ENCODE results near the gene FBXO28. TPM values are rescaled to one million over a fixed set of nuclear protein-coding genes. Genes with fewer than 3 reads are reported as not detected.

The FBXO28 gene
- total and polyA plus RNA-seq, 2 donors (not counting 1 experiment from before 2014, with no cell fraction given): 25.3 to 34.3 TPM

DNA sequence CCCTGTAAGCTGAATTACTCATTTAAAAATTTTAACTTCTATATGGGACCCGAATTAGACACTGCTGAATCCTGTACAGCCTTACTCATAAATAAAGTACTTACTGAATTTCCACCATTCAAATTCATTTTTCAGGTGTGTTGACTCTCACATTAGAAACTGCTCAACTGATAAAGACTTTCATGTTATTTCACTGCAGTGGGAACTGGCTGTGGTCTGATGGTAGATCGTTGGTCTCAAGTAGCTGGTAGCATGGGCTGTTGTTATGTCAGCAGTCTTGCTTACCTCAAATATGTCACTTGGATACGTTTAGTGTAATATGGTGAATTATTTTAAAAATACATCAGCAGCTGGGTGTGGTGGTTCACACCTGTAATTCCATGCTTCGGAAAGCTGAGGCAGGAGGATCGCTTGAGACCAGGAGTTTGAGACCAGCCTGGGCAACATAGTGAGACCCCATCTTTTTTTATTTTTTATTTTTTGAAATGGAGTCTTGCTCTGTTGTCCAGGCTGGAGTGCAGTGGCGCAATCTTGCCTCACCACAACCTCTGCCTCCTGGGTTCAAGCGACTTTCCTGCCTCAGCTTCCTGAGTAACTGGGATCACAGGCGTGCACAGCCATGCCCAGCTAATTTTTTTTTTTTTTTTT lies 79.5 kb downstream of the FBXO28 start:
- H3K4me2 ChIP-seq (ENCODE audit: extremely low read depth, insufficient read depth, low read length): no peak overlapping the region
- DNase-seq (ENCODE audit: low read depth in 2 of 2): no peak
- H4K20me1 ChIP-seq (ENCODE audit: control insufficient read depth, extremely low read depth, insufficient read depth, low read length): no peaks in the 10 kb centered on the region
- no peaks in the 10 kb centered on the region for H3K9me3 ChIP-seq (ENCODE audit: control insufficient read depth, insufficient read depth, low read depth, low read length)
- H3K27ac ChIP-seq (ENCODE audit: insufficient read depth, low read length): no peak overlapping the region
- TF ChIP-seq EZH2 (IDR thresholded peaks at IDR 0.05; ENCODE audit: low read length, missing control alignments): no peak
- TF ChIP-seq, protein P1, sequence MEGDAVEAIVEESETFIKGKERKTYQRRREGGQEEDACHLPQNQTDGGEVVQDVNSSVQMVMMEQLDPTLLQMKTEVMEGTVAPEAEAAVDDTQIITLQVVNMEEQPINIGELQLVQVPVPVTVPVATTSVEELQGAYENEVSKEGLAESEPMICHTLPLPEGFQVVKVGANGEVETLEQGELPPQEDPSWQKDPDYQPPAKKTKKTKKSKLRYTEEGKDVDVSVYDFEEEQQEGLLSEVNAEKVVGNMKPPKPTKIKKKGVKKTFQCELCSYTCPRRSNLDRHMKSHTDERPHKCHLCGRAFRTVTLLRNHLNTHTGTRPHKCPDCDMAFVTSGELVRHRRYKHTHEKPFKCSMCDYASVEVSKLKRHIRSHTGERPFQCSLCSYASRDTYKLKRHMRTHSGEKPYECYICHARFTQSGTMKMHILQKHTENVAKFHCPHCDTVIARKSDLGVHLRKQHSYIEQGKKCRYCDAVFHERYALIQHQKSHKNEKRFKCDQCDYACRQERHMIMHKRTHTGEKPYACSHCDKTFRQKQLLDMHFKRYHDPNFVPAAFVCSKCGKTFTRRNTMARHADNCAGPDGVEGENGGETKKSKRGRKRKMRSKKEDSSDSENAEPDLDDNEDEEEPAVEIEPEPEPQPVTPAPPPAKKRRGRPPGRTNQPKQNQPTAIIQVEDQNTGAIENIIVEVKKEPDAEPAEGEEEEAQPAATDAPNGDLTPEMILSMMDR (conservative IDR thresholded peaks at IDR 0.05 in 1 of 2, IDR thresholded peaks at IDR 0.05 in 1 of 2; ENCODE audit: low read depth in 1 of 2, low read length in 2 of 2): no peak
- no peak overlapping the region for H3K4me3 ChIP-seq (replicated peaks in 1 of 4; ENCODE audit: control extremely low read depth in 1 of 4, insufficient read depth in 1 of 4, low read depth in 3 of 4, low read length in 4 of 4)
- H3K79me2 ChIP-seq (ENCODE audit: control insufficient read depth, insufficient read depth, low read length): peaks cover 25% of the 10 kb centered on the region
- no peak overlapping the region for H2AFZ ChIP-seq (ENCODE audit: low read length)
- H3K27me3 ChIP-seq (ENCODE audit: control insufficient read depth, insufficient read depth, low read length): no peaks in the 10 kb centered on the region
- H3K9ac ChIP-seq (ENCODE audit: insufficient read depth, low read length): no peak overlapping the region
- H3K36me3 ChIP-seq (ENCODE audit: control insufficient read depth, insufficient read depth, low read length): no peaks in the 10 kb centered on the region
- no peaks in the 10 kb centered on the region for H3K4me1 ChIP-seq (ENCODE audit: control insufficient read depth, extremely low read depth, insufficient read depth, low read length)

DNA sequence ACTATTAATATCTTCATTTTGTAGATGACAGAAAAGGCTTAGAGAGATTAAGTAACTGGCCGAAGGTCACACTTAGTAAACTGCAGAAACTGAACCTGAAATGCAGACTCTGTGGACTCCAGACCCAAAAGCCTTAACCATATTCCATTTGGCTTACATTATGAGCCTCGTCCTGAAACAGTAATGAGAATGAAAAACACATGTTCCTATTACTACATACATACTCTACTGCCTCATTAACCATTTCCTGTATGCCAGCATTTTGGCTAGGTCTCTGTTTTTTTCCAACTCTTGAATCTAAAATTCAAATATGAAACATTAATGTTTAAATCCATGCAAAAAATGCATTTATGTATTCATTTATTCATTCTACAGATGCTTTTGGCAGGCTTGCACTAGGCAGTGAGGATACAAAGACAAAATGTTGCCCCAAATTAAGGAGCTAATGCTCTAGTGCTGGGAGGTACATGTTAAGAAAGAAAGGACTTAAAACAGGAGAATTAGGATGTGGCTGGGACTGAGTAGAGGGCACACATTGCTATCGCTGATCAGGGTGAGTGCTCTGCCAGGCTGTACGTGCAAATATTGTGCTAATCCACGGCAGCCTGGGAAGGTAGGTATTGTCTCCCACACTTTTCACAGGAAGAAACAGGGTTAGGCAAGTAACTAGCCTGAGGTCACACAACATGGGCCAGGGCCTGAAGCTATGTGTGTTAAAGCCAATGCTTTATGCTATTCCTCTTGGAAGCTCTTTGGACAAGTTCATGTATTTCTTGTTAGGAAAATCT lies 83.1 kb downstream of the FBXO28 start:
- no peak overlapping the region for H3K4me2 ChIP-seq (ENCODE audit: extremely low read depth, insufficient read depth, low read length)
- peak in 1 of 2 donors; percentile 63 for DNase-seq (ENCODE audit: low read depth in 2 of 2)
- no peak for TF ChIP-seq EZH2 (IDR thresholded peaks at IDR 0.05; ENCODE audit: low read length, missing control alignments)
- TF ChIP-seq, protein P1 (conservative IDR thresholded peaks at IDR 0.05 in 1 of 2, IDR thresholded peaks at IDR 0.05 in 1 of 2; ENCODE audit: low read depth in 1 of 2, low read length in 2 of 2): no peak
- no peak overlapping the region for H2AFZ ChIP-seq (ENCODE audit: low read length)
- H3K9me3 ChIP-seq (ENCODE audit: control insufficient read depth, insufficient read depth, low read depth, low read length): no peaks in the 10 kb centered on the region
- H3K36me3 ChIP-seq (ENCODE audit: control insufficient read depth, insufficient read depth, low read length): no peaks in the 10 kb centered on the region
- no peaks in the 10 kb centered on the region for H4K20me1 ChIP-seq (ENCODE audit: control insufficient read depth, extremely low read depth, insufficient read depth, low read length)
- H3K27ac ChIP-seq (ENCODE audit: insufficient read depth, low read length): no peak overlapping the region
- H3K4me3 ChIP-seq (replicated peaks in 1 of 4; ENCODE audit: control extremely low read depth in 1 of 4, insufficient read depth in 1 of 4, low read depth in 3 of 4, low read length in 4 of 4): no peak overlapping the region
- H3K4me1 ChIP-seq (ENCODE audit: control insufficient read depth, extremely low read depth, insufficient read depth, low read length): no peaks in the 10 kb centered on the region
- H3K9ac ChIP-seq (ENCODE audit: insufficient read depth, low read length): no peak overlapping the region
- H3K79me2 ChIP-seq (ENCODE audit: control insufficient read depth, insufficient read depth, low read length): no peaks in the 10 kb centered on the region
- no peaks in the 10 kb centered on the region for H3K27me3 ChIP-seq (ENCODE audit: control insufficient read depth, insufficient read depth, low read length)

DNA sequence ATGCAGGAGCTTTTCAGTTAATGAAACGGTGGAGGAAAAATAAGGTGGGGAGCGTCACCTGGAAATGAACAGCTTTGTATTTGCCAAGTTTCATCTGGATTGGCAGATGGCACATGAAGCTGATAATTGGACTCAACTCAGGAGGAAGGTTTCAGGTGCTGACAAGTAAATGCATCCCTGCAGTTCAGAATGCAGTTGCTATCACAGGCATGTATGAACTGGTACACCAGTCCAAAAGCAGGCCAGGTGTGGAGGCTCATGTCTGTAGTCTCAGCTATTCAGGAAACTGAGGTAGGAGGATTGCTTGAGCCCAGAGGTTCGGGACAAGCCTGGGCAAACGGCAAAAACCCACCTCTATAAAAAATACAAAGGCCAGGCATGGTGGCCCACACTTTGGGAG lies 84.7 kb downstream of the FBXO28 start:
- H3K27ac ChIP-seq (ENCODE audit: insufficient read depth, low read length): no peak overlapping the region
- no peaks in the 10 kb centered on the region for H3K9me3 ChIP-seq (ENCODE audit: control insufficient read depth, insufficient read depth, low read depth, low read length)
- DNase-seq (ENCODE audit: low read depth in 2 of 2): no peak
- H3K4me2 ChIP-seq (ENCODE audit: extremely low read depth, insufficient read depth, low read length): no peak overlapping the region
- TF ChIP-seq, protein P1 (conservative IDR thresholded peaks at IDR 0.05 in 1 of 2, IDR thresholded peaks at IDR 0.05 in 1 of 2; ENCODE audit: low read depth in 1 of 2, low read length in 2 of 2): no peak
- TF ChIP-seq EZH2 (IDR thresholded peaks at IDR 0.05; ENCODE audit: low read length, missing control alignments): no peak
- H3K79me2 ChIP-seq (ENCODE audit: control insufficient read depth, insufficient read depth, low read length): no peaks in the 10 kb centered on the region
- no peak overlapping the region for H3K9ac ChIP-seq (ENCODE audit: insufficient read depth, low read length)
- H2AFZ ChIP-seq (ENCODE audit: low read length): no peak overlapping the region
- no peak overlapping the region for H3K4me3 ChIP-seq (replicated peaks in 1 of 4; ENCODE audit: control extremely low read depth in 1 of 4, insufficient read depth in 1 of 4, low read depth in 3 of 4, low read length in 4 of 4)
- H4K20me1 ChIP-seq (ENCODE audit: control insufficient read depth, extremely low read depth, insufficient read depth, low read length): no peaks in the 10 kb centered on the region
- no peaks in the 10 kb centered on the region for H3K36me3 ChIP-seq (ENCODE audit: control insufficient read depth, insufficient read depth, low read length)
- H3K27me3 ChIP-seq (ENCODE audit: control insufficient read depth, insufficient read depth, low read length): no peaks in the 10 kb centered on the region
- peaks cover 4% of the 10 kb centered on the region for H3K4me1 ChIP-seq (ENCODE audit: control insufficient read depth, extremely low read depth, insufficient read depth, low read length)
